K562 (cell line): Measurements from ENCODE around the gene TNNT1. TPM values are rescaled to one million over a fixed set of nuclear protein-coding genes. Genes with fewer than 3 reads are reported as not detected.

Experiments used
- C11orf30 ChIP-seq: fragments of 450-650 bp; IDR thresholded peaks from 2 replicates; pipeline ENCODE4 v1.6.1; 2016; ENCODE audit warnings: low read depth, mild to moderate bottlenecking
- GATAD2A ChIP-seq: fragments of 450-650 bp; IDR thresholded peaks from 2 replicates; pipeline ENCODE4 v1.6.1; 2017
- LCOR ChIP-seq: sonication (generic); formaldehyde crosslinking; IDR thresholded peaks from 2 replicates; pipeline ENCODE4 v1.8.0; 2022; ENCODE audit warnings: mild to moderate bottlenecking, missing genetic modification reagents
- MECOM ChIP-seq: fragments of 250-450 bp; sonication (Bioruptor Pico); IDR thresholded peaks from 2 replicates; pipeline ENCODE4 v1.8.0; 2022; ENCODE audit warnings: inconsistent platforms
- SIRT6 ChIP-seq: IDR thresholded peaks from one replicate; pipeline ENCODE4 v1.6.1; 2012; ENCODE audit warnings: low read depth, mild to moderate bottlenecking, control low read depth, inconsistent platforms, low read length, moderate library complexity
- SMAD1 ChIP-seq: fragments of 150-350 bp; IDR thresholded peaks from 2 replicates; pipeline ENCODE4 v1.6.1; 2014; ENCODE audit warnings: low read length, low read depth; ENCODE audit not compliant: partially characterized antibody
- SMARCA5 ChIP-seq: fragments of 450-650 bp; IDR thresholded peaks from 2 replicates; pipeline ENCODE4 v1.6.1; 2016
- TAL1 ChIP-seq: fragments of 450-650 bp; IDR thresholded peaks from 2 replicates; pipeline ENCODE4 v1.6.1; 2016; ENCODE audit warnings: mild to moderate bottlenecking
- TEAD4 ChIP-seq, 2 experiments: sonication (generic) in 1 of 2; formaldehyde crosslinking in 1 of 2; IDR thresholded peaks; 2 replicates each; pipeline versions ENCODE4 v1.6.1 to v1.8.0; 2012 to 2022; ENCODE audit warnings: borderline replicate concordance in 1 of 2, inconsistent platforms in 1 of 2, low read length in 1 of 2, mild to moderate bottlenecking in 1 of 2, missing genetic modification reagents in 1 of 2
- TGIF2 ChIP-seq: sonication (generic); formaldehyde crosslinking; IDR thresholded peaks from 2 replicates; pipeline ENCODE4 v1.8.1; 2022; ENCODE audit warnings: mild to moderate bottlenecking, missing genetic modification reagents, moderate library complexity
- ZC3H8 ChIP-seq: fragments of 450-650 bp; IDR thresholded peaks from 2 replicates; pipeline ENCODE4 v1.6.1; 2017
- polyA plus RNA-seq, 8 experiments: library from polyadenylated mRNA; depleted of rRNA in 4 of 8; stranded (reverse) in 5 of 8; unstranded in 3 of 8; fragments of >200 nt; fragmentation: Nextera tagmentation in 2 of 8; fragmentation: Illumina TruSeq in 1 of 8; extraction: Ambion mirVana in 2 of 8; extraction: Trizol in 1 of 8; gene quantifications; 2 replicates each; pipeline versions ENCODE4 v1.2.1 to v1.2.3, GENCODE V29; 2011 to 2014; ENCODE audit warnings: inconsistent platforms in 1 of 8, missing spikeins in 1 of 8
- total RNA-seq, 7 experiments: library from RNA; depleted of rRNA in 6 of 7; stranded (reverse); fragments of >200 nt in 6 of 7; fragmentation: Illumina TruSeq in 2 of 7; extraction: Trizol in 2 of 7; gene quantifications; 2 replicates each; pipeline versions ENCODE4 v1.2.1 to v1.2.3, GENCODE V29; 2011 to 2021; ENCODE audit warnings: low replicate concordance in 1 of 7
- TF ChIP-seq, protein P1 (sequence below): fragments of 250-450 bp; sonication (Bioruptor Pico); IDR thresholded peaks from 2 replicates; pipeline ENCODE4 v1.8.0; 2022; ENCODE audit warnings: inconsistent platforms
- TF ChIP-seq, protein P2 (sequence below): fragments of 450-650 bp; IDR thresholded peaks from 2 replicates; pipeline ENCODE4 v1.6.1; 2017; ENCODE audit warnings: antibody characterized with exemption, mild to moderate bottlenecking
- TF ChIP-seq, protein P3 (sequence below), 3 experiments: fragments of 200-800 bp in 1 of 3; fragments of 250-450 bp in 1 of 3; fragments of 450-650 bp in 1 of 3; sonication (Bioruptor Pico) in 1 of 3; sonication (Bioruptor generic) in 1 of 3; formaldehyde crosslinking in 1 of 3; IDR thresholded peaks; 2 replicates each; pipeline versions ENCODE4 v1.6.1 to v1.8.0; 2016 to 2022; ENCODE audit warnings: mild to moderate bottlenecking in 2 of 3, missing genetic modification characterization in 2 of 3, missing compliant biosample characterization in 1 of 3, moderate library complexity in 1 of 3

The TNNT1 gene
- total and polyA plus RNA-seq, 9 of the 15 experiments (the other 6 are each of a cell fraction or from before 2014, with no cell fraction given) = 31.8 to 390 (median 227) TPM

DNA sequence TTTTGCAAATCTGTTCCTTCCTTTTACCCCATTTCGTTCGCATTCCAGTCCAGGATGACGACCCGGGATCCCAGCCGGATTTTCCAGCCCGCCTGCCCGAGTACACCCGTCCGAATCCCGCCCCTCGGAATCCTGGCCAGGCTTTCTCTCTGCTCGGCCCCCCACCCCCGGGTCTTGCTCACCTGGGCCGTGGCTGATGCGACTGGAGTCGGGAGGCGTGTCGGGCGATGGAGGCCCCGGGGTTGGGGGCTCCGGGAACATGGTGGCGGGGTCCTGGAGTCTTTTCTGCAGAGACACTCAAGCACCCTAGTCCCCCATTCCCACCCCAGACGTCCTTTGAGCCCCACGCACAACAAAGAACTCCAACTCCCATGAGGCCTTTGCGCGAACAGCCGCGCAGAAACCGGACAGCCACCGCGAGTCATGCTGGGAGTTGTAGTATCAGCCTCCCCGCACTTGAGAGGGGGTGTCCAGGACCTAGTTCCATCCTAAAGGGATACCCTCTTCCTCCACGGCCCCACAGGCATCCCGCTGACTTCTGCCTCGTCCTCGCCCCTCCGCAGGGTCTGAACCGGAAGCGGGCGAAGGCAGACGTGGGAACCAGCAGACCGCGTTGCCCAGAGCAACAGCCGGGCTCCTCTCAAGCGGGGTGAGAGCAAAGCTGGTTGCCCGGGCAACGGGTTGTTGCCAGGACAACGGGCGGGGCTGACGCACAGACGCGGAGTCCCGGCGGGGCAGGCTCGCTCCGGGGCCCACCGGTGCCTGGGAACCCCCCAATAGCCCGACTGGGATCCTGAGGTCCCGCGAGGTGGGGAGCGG, 30.0 kb upstream of the TNNT1 start (continued):
- peak; percentile 37; the same call in 1 of the 2 replicates for TF ChIP-seq TEAD4 (IDR thresholded peaks at IDR 0.05; ENCODE audit: low read length)
- TF ChIP-seq TEAD4 (CRISPR knock-in tag; IDR thresholded peaks at IDR 0.05; ENCODE audit: borderline replicate concordance) = no peak
- no peak for TF ChIP-seq TGIF2
- TF ChIP-seq SMARCA5 = no peak
- no peak for TF ChIP-seq ZC3H8
- TF ChIP-seq, protein P1, sequence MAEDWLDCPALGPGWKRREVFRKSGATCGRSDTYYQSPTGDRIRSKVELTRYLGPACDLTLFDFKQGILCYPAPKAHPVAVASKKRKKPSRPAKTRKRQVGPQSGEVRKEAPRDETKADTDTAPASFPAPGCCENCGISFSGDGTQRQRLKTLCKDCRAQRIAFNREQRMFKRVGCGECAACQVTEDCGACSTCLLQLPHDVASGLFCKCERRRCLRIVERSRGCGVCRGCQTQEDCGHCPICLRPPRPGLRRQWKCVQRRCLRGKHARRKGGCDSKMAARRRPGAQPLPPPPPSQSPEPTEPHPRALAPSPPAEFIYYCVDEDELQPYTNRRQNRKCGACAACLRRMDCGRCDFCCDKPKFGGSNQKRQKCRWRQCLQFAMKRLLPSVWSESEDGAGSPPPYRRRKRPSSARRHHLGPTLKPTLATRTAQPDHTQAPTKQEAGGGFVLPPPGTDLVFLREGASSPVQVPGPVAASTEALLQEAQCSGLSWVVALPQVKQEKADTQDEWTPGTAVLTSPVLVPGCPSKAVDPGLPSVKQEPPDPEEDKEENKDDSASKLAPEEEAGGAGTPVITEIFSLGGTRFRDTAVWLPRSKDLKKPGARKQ (CRISPR knock-in tag) = no peak
- 0 out of 2 replicates have a peak, but pooled peaks have one; percentile 56 for TF ChIP-seq LCOR (CRISPR knock-in tag)
- no peak for TF ChIP-seq C11orf30
- no peak for TF ChIP-seq TAL1
- no peak for TF ChIP-seq SMAD1
- TF ChIP-seq, protein P2, sequence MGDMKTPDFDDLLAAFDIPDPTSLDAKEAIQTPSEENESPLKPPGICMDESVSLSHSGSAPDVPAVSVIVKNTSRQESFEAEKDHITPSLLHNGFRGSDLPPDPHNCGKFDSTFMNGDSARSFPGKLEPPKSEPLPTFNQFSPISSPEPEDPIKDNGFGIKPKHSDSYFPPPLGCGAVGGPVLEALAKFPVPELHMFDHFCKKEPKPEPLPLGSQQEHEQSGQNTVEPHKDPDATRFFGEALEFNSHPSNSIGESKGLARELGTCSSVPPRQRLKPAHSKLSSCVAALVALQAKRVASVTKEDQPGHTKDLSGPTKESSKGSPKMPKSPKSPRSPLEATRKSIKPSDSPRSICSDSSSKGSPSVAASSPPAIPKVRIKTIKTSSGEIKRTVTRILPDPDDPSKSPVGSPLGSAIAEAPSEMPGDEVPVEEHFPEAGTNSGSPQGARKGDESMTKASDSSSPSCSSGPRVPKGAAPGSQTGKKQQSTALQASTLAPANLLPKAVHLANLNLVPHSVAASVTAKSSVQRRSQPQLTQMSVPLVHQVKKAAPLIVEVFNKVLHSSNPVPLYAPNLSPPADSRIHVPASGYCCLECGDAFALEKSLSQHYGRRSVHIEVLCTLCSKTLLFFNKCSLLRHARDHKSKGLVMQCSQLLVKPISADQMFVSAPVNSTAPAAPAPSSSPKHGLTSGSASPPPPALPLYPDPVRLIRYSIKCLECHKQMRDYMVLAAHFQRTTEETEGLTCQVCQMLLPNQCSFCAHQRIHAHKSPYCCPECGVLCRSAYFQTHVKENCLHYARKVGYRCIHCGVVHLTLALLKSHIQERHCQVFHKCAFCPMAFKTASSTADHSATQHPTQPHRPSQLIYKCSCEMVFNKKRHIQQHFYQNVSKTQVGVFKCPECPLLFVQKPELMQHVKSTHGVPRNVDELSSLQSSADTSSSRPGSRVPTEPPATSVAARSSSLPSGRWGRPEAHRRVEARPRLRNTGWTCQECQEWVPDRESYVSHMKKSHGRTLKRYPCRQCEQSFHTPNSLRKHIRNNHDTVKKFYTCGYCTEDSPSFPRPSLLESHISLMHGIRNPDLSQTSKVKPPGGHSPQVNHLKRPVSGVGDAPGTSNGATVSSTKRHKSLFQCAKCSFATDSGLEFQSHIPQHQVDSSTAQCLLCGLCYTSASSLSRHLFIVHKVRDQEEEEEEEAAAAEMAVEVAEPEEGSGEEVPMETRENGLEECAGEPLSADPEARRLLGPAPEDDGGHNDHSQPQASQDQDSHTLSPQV = peak; percentile 90
- TF ChIP-seq MECOM = no peak
- TF ChIP-seq, protein P3, sequence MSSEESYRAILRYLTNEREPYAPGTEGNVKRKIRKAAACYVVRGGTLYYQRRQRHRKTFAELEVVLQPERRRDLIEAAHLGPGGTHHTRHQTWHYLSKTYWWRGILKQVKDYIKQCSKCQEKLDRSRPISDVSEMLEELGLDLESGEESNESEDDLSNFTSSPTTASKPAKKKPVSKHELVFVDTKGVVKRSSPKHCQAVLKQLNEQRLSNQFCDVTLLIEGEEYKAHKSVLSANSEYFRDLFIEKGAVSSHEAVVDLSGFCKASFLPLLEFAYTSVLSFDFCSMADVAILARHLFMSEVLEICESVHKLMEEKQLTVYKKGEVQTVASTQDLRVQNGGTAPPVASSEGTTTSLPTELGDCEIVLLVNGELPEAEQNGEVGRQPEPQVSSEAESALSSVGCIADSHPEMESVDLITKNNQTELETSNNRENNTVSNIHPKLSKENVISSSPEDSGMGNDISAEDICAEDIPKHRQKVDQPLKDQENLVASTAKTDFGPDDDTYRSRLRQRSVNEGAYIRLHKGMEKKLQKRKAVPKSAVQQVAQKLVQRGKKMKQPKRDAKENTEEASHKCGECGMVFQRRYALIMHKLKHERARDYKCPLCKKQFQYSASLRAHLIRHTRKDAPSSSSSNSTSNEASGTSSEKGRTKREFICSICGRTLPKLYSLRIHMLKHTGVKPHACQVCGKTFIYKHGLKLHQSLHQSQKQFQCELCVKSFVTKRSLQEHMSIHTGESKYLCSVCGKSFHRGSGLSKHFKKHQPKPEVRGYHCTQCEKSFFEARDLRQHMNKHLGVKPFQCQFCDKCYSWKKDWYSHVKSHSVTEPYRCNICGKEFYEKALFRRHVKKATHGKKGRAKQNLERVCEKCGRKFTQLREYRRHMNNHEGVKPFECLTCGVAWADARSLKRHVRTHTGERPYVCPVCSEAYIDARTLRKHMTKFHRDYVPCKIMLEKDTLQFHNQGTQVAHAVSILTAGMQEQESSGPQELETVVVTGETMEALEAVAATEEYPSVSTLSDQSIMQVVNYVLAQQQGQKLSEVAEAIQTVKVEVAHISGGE (CRISPR knock-in tag; IDR thresholded peaks at IDR 0.05) = peak in 1 of 3 experiments; percentile 75; a peak in 2 of 6 replicates
- TF ChIP-seq GATAD2A = no peak
- no peak for TF ChIP-seq SIRT6
